Osteoblast (primary cell): ENCODE measurements around the gene IGLL5. TPM values are rescaled to one million over a fixed set of nuclear protein-coding genes. Genes with fewer than 3 reads are reported as not detected.

Experiments used
- DNase-seq: peaks from one replicate; pipeline ENCODE4 v3.0.0; 2011; ENCODE audit warnings: low spot score, mixed read lengths; ENCODE audit not compliant: insufficient read length; ENCODE audit errors: missing footprints
- H2AFZ ChIP-seq: 2 replicates; pipeline ENCODE4 v1.6.0; 2011; ENCODE audit warnings: mild to moderate bottlenecking, low read length
- H3K27ac ChIP-seq: 2 replicates; pipeline ENCODE4 v1.5.1; 2011; ENCODE audit warnings: mild to moderate bottlenecking, low read depth, low read length, moderate library complexity
- H3K27me3 ChIP-seq: 2 replicates; pipeline ENCODE4 v1.6.0; 2012; ENCODE audit warnings: mild to moderate bottlenecking, control low read depth, inconsistent platforms, low read length, moderate library complexity; ENCODE audit not compliant: insufficient read depth
- H3K36me3 ChIP-seq: 2 replicates; pipeline ENCODE4 v1.5.1; 2011; ENCODE audit warnings: mild to moderate bottlenecking, low read length, control low read depth, moderate library complexity; ENCODE audit not compliant: insufficient read depth
- H3K4me1 ChIP-seq: 2 replicates; pipeline ENCODE4 v1.5.1; 2011; ENCODE audit warnings: mild to moderate bottlenecking, low read length, control low read depth, moderate library complexity; ENCODE audit not compliant: insufficient read depth
- H3K4me2 ChIP-seq: 2 replicates; pipeline ENCODE4 v1.6.0; 2011; ENCODE audit warnings: mild to moderate bottlenecking, low read length; ENCODE audit not compliant: insufficient read depth
- H3K4me3 ChIP-seq: fragments of 200-600 bp; sonication (generic); 3 replicates; pipeline ENCODE4 v1.5.1; 2012; ENCODE audit warnings: mild to moderate bottlenecking, low read length, inconsistent platforms; ENCODE audit not compliant: insufficient read depth
- H3K79me2 ChIP-seq: 2 replicates; pipeline ENCODE4 v1.6.0; 2012; ENCODE audit warnings: mild to moderate bottlenecking, low read length, control low read depth, inconsistent platforms; ENCODE audit not compliant: insufficient read depth
- H3K9me3 ChIP-seq: 2 replicates; pipeline ENCODE4 v1.5.1; 2011; ENCODE audit warnings: low read depth, low read length, control low read depth
- H4K20me1 ChIP-seq: 2 replicates; pipeline ENCODE4 v1.6.0; 2012; ENCODE audit warnings: mild to moderate bottlenecking, low read length, control low read depth; ENCODE audit not compliant: insufficient read depth
- total RNA-seq: library from RNA; depleted of rRNA; stranded (reverse); fragments of >200 nt; gene quantifications from 2 replicates; pipeline ENCODE4 v1.2.3, GENCODE V29; 2012
- TF ChIP-seq, protein P1 (sequence below): IDR thresholded peaks from 2 replicates; pipeline ENCODE4 v1.5.1; 2011; ENCODE audit warnings: mild to moderate bottlenecking, low read depth, low read length, moderate library complexity; ENCODE audit errors: extremely low read depth

The IGLL5 gene
- total RNA-seq, 1 donor: not detected

DNA sequence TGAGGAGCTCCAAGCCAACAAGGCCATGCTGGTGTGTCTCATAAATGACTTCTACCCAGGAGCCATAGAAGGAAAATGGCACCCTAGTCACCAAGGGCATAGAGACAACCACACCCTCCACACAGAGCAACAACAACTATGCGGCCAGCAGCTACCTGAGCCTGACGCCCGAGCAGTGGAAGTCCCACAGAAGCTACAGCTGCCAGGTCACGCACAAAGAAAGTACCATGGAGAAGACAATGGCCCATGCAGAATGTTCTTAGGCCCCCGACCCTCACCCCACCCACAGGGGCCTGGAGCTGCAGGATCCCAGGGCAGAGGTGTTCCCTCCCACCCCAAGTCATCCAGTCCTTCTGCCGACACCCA is 28.0 kb downstream of the IGLL5 start:
- H3K4me3 ChIP-seq: no peak overlapping the region
- no peaks in the 10 kb centered on the region for H3K36me3 ChIP-seq
- TF ChIP-seq, protein P1, sequence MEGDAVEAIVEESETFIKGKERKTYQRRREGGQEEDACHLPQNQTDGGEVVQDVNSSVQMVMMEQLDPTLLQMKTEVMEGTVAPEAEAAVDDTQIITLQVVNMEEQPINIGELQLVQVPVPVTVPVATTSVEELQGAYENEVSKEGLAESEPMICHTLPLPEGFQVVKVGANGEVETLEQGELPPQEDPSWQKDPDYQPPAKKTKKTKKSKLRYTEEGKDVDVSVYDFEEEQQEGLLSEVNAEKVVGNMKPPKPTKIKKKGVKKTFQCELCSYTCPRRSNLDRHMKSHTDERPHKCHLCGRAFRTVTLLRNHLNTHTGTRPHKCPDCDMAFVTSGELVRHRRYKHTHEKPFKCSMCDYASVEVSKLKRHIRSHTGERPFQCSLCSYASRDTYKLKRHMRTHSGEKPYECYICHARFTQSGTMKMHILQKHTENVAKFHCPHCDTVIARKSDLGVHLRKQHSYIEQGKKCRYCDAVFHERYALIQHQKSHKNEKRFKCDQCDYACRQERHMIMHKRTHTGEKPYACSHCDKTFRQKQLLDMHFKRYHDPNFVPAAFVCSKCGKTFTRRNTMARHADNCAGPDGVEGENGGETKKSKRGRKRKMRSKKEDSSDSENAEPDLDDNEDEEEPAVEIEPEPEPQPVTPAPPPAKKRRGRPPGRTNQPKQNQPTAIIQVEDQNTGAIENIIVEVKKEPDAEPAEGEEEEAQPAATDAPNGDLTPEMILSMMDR: no peak
- H3K4me1 ChIP-seq: no peaks in the 10 kb centered on the region
- H3K79me2 ChIP-seq: no peaks in the 10 kb centered on the region
- no peak for DNase-seq
- no peaks in the 10 kb centered on the region for H4K20me1 ChIP-seq
- no peaks in the 10 kb centered on the region for H3K27me3 ChIP-seq
- H2AFZ ChIP-seq: no peak overlapping the region
- H3K9me3 ChIP-seq: no peaks in the 10 kb centered on the region
- H3K4me2 ChIP-seq: no peak overlapping the region
- no peak overlapping the region for H3K27ac ChIP-seq

DNA sequence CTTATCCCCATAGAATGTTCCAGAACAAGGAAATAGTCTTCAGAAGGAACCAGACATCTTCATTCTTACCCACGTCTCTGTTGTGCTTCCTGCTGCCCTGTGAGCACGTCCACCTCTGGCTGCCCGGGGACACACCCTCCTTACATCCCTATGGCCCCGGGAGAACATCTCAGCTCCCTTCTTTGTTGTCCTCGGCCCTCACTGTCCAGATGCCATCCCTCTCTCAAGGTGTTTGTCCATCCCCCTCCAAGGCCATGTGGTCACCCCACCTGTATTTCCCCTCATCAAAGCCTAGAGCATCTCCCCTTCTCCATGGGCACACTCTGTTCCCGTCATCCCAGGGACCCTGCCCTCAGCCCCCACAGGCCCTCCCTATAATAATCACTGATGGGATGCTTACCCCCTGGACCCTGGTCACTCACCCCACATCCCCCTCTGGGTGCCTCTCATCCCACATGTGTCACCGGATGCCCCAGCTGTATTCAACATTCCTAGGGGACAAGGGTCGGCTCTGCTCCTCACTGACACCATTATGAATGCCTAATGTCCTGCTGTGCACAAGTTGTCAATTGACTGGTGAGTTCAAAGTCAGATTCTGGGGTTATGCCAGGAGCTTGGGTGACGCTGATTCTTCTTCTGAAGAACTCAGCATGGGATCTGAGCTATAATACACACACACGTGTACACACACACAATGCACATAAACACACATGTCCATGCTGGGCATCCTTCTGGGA is 28.8 kb downstream of the IGLL5 start:
- Histone ChIP-seq H3K36me3 (no peaks in the 10 kb centered on the region), H3K4me2 (no peak overlapping the region), H2AFZ (no peak overlapping the region), H4K20me1 (no peaks in the 10 kb centered on the region), H3K9me3 (no peaks in the 10 kb centered on the region), H3K4me3 (no peak overlapping the region), H3K27ac (no peak overlapping the region), H3K27me3 (no peaks in the 10 kb centered on the region), H3K4me1 (no peaks in the 10 kb centered on the region), H3K79me2 (no peaks in the 10 kb centered on the region)
- TF ChIP-seq, protein P1: no peak
- DNase-seq: no peak

GRCh38 chr22:22916952-22917290 is 29.3 kb downstream of the IGLL5 start:
- Histone ChIP-seq H2AFZ (no peak overlapping the region), H3K36me3 (no peaks in the 10 kb centered on the region), H3K27me3 (no peaks in the 10 kb centered on the region), H3K27ac (no peak overlapping the region), H3K9me3 (no peaks in the 10 kb centered on the region), H3K4me1 (no peaks in the 10 kb centered on the region), H3K4me2 (no peak overlapping the region), H4K20me1 (no peaks in the 10 kb centered on the region), H3K79me2 (no peaks in the 10 kb centered on the region), H3K4me3 (no peak overlapping the region)
- no peak for DNase-seq
- TF ChIP-seq, protein P1: no peak

DNA sequence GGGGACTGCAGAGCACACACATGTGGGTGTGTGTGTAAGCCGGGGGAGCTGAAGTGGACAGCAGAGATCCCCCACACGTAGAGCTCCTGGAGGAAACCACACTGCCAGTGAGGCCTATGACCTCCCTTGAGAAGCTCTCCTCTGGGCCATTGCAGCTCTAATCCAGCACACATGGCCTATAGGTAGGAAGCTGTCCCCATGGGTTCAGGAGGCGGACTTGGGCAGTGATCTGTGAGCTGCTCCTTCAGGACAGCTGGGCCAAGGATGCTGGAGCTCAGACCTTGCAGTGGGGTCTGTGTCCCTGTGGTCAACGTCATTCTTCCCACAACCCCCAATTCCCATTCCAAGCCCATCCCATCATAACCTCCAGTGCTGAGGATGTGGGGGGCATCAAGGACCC is 29.8 kb downstream of the IGLL5 start:
- H3K36me3 ChIP-seq: no peaks in the 10 kb centered on the region
- H3K79me2 ChIP-seq: no peaks in the 10 kb centered on the region
- TF ChIP-seq, protein P1: no peak
- no peak overlapping the region for H3K27ac ChIP-seq
- H3K4me1 ChIP-seq: no peaks in the 10 kb centered on the region
- H3K4me2 ChIP-seq: no peak overlapping the region
- DNase-seq: no peak
- H3K27me3 ChIP-seq: no peaks in the 10 kb centered on the region
- H2AFZ ChIP-seq: no peak overlapping the region
- no peaks in the 10 kb centered on the region for H3K9me3 ChIP-seq
- H3K4me3 ChIP-seq: no peak overlapping the region
- no peaks in the 10 kb centered on the region for H4K20me1 ChIP-seq
